NCI-H1417 treated with DMSO at 0.1 percent for 48 hours (cell line): ENCODE results near the gene RNF227.
"Not testable (repeated sequence)": the region's sequence is repeated elsewhere in the genome, so short reads cannot be mapped to it uniquely, and the experiment has no call there.

Experiments used
- DNase-seq: peaks from one replicate; lab custom pipeline; 2025; lab: John Stamatoyannopoulos, UW

RNF227 gene

GRCh38 chr17:7915611-7916384 is at the start of gene RNF227:
RNF227 (minus strand) TSS chr17:7916289; CDS start chr17:7916195, 94 bp downstream.
- peak; percentile 67 for DNase-seq

GRCh38 chr17:7961421-7961820 is 45.3 kb upstream of the RNF227 start:
- DNase-seq: no peak

GRCh38 chr17:7959503-7960253 is 43.6 kb upstream of the RNF227 start:
- DNase-seq: no peak

- DNase-seq: no peak
Observed at GRCh38 chr17:7956228-7956965, 40.3 kb upstream of the RNF227 start.

GRCh38 chr17:7955414-7956227 is 39.5 kb upstream of the RNF227 start:
- DNase-seq: no peak

- DNase-seq: not testable (repeated sequence)
Observed at GRCh38 chr17:7953266-7953665, 37.2 kb upstream of the RNF227 start.

GRCh38 chr17:7951143-7951792 is 35.2 kb upstream of the RNF227 start:
- no peak for DNase-seq

- no peak for DNase-seq
Observed at GRCh38 chr17:7950578-7950977, 34.5 kb upstream of the RNF227 start.

- no peak for DNase-seq
Observed at GRCh38 chr17:7947651-7948050, 31.6 kb upstream of the RNF227 start.

GRCh38 chr17:7946441-7946840 is 30.4 kb upstream of the RNF227 start:
- no peak for DNase-seq

GRCh38 chr17:7945651-7946050 is 29.6 kb upstream of the RNF227 start:
- no peak for DNase-seq

GRCh38 chr17:7944326-7944725 is 28.2 kb upstream of the RNF227 start:
- DNase-seq: no peak

GRCh38 chr17:7943291-7943690 is 27.2 kb upstream of the RNF227 start:
- no peak for DNase-seq

GRCh38 chr17:7940743-7941142 is 24.7 kb upstream of the RNF227 start:
- DNase-seq: no peak

- no peak for DNase-seq
Observed at GRCh38 chr17:7940034-7940433, 23.9 kb upstream of the RNF227 start.

GRCh38 chr17:7935859-7936258 is 19.8 kb upstream of the RNF227 start:
- no peak for DNase-seq

- no peak for DNase-seq
Observed at GRCh38 chr17:7932949-7933348, 16.9 kb upstream of the RNF227 start.

- no peak for DNase-seq
Observed at GRCh38 chr17:7932483-7932891, 16.4 kb upstream of the RNF227 start.

- DNase-seq: peak; percentile 79
Observed at GRCh38 chr17:7931709-7932482, 15.8 kb upstream of the RNF227 start, which contains the start of the genes CNTROB and TRAPPC1. CNTROB (plus strand) TSS chr17:7932206; CDS start chr17:7933080, 874 bp downstream. TRAPPC1 (minus strand) TSS chr17:7931946; CDS start chr17:7931829, 117 bp downstream.
